ENCODE measurements around the gene CETN3.

CETN3 gene

GRCh38 chr5:90366948-90367347 lies 42.6 kb downstream of the CETN3 start:
- H3K4ac ChIP-seq (ENCODE audit: low read depth in 1 of 2, low read length in 2 of 2): no peak overlapping the region
- H3K27me3 ChIP-seq (ENCODE audit: control insufficient read depth in 1 of 2, insufficient read depth in 1 of 2, low read length in 2 of 2): no peaks in the 10 kb centered on the region
- no peak overlapping the region for H2BK120ac ChIP-seq (ENCODE audit: low read depth, low read length)
- peaks cover 5% of the 10 kb centered on the region for H3K9me3 ChIP-seq (ENCODE audit: control insufficient read depth, low read length)
- no peaks in the 10 kb centered on the region for H3K36me3 ChIP-seq (ENCODE audit: control insufficient read depth in 1 of 2, insufficient read depth in 2 of 2, low read depth in 1 of 2, low read length in 2 of 2)
- no peak overlapping the region for H2BK12ac ChIP-seq (ENCODE audit: low read length in 2 of 2)
- H4K91ac ChIP-seq (ENCODE audit: low read length): no peak overlapping the region
- no peak overlapping the region for H3K4me3 ChIP-seq (ENCODE audit: insufficient read depth in 1 of 2, low read depth in 1 of 2, low read length in 2 of 2)
- no peaks in the 10 kb centered on the region for H3K79me1 ChIP-seq (replicated peaks; ENCODE audit: low read length, poor library complexity, severe bottlenecking)
- H3K18ac ChIP-seq (ENCODE audit: low read depth in 1 of 2, low read length in 2 of 2): no peak overlapping the region
- H4K8ac ChIP-seq (ENCODE audit: low read length): no peak overlapping the region
- no peaks in the 10 kb centered on the region for H3K4me1 ChIP-seq (ENCODE audit: control insufficient read depth, insufficient read depth, low read depth, low read length)
- H3K14ac ChIP-seq (ENCODE audit: low read length in 2 of 2): no peak overlapping the region
- no peak overlapping the region for H2AK5ac ChIP-seq (ENCODE audit: low read length, severe bottlenecking)
- no peak overlapping the region for H3K9ac ChIP-seq (ENCODE audit: low read length)
- no peak overlapping the region for H3K23ac ChIP-seq (ENCODE audit: low read length in 2 of 2)
- H2BK5ac ChIP-seq (ENCODE audit: low read depth, low read length, poor library complexity, severe bottlenecking): no peak overlapping the region
- no peak overlapping the region for H2BK15ac ChIP-seq (ENCODE audit: low read depth, poor library complexity, severe bottlenecking)
- H2AFZ ChIP-seq (ENCODE audit: low read depth, low read length): no peak overlapping the region
- no peak for DNase-seq
- no peak overlapping the region for H3K27ac ChIP-seq (ENCODE audit: low read length, poor library complexity, severe bottlenecking)
- WGBS: 52% methylated on average over 3 of the region's 3 CpGs
- H3K4me2 ChIP-seq (ENCODE audit: low read length, poor library complexity, severe bottlenecking): no peak overlapping the region

- no peak overlapping the region for H4K8ac ChIP-seq (ENCODE audit: low read length)
- no peak overlapping the region for H3K9ac ChIP-seq (ENCODE audit: low read length)
- no peak overlapping the region for H3K4me2 ChIP-seq (ENCODE audit: low read length, poor library complexity, severe bottlenecking)
- no peak overlapping the region for H2BK5ac ChIP-seq (ENCODE audit: low read depth, low read length, poor library complexity, severe bottlenecking)
- no peak overlapping the region for H3K4ac ChIP-seq (ENCODE audit: low read depth in 1 of 2, low read length in 2 of 2)
- H3K23ac ChIP-seq (ENCODE audit: low read length in 2 of 2): no peak overlapping the region
- H2BK12ac ChIP-seq (ENCODE audit: low read length in 2 of 2): no peak overlapping the region
- no peak overlapping the region for H3K27ac ChIP-seq (ENCODE audit: low read length, poor library complexity, severe bottlenecking)
- H3K79me1 ChIP-seq (replicated peaks; ENCODE audit: low read length, poor library complexity, severe bottlenecking): no peaks in the 10 kb centered on the region
- H3K14ac ChIP-seq (ENCODE audit: low read length in 2 of 2): no peak overlapping the region
- no peak overlapping the region for H2BK120ac ChIP-seq (ENCODE audit: low read depth, low read length)
- no peaks in the 10 kb centered on the region for H3K27me3 ChIP-seq (ENCODE audit: control insufficient read depth in 1 of 2, insufficient read depth in 1 of 2, low read length in 2 of 2)
- H3K9me3 ChIP-seq (ENCODE audit: control insufficient read depth, low read length): no peaks in the 10 kb centered on the region
- H2BK15ac ChIP-seq (ENCODE audit: low read depth, poor library complexity, severe bottlenecking): no peak overlapping the region
- H3K36me3 ChIP-seq (ENCODE audit: control insufficient read depth in 1 of 2, insufficient read depth in 2 of 2, low read depth in 1 of 2, low read length in 2 of 2): no peaks in the 10 kb centered on the region
- H3K18ac ChIP-seq (ENCODE audit: low read depth in 1 of 2, low read length in 2 of 2): no peak overlapping the region
- DNase-seq: no peak
- H4K91ac ChIP-seq (ENCODE audit: low read length): no peak overlapping the region
- no peak overlapping the region for H3K4me3 ChIP-seq (ENCODE audit: insufficient read depth in 1 of 2, low read depth in 1 of 2, low read length in 2 of 2)
- H2AFZ ChIP-seq (ENCODE audit: low read depth, low read length): no peak overlapping the region
- H2AK5ac ChIP-seq (ENCODE audit: low read length, severe bottlenecking): no peak overlapping the region
- H3K4me1 ChIP-seq (ENCODE audit: control insufficient read depth, insufficient read depth, low read depth, low read length): no peaks in the 10 kb centered on the region
Measured at GRCh38 chr5:90365328-90365727, 44.2 kb downstream of the CETN3 start.

- Histone ChIP-seq H2BK120ac (ENCODE audit: low read depth, low read length) (no peak overlapping the region), H4K91ac (ENCODE audit: low read length) (no peak overlapping the region), H2AK5ac (ENCODE audit: low read length, severe bottlenecking) (no peak overlapping the region), H3K23ac (ENCODE audit: low read length in 2 of 2) (no peak overlapping the region), H3K4me1 (ENCODE audit: control insufficient read depth, insufficient read depth, low read depth, low read length) (no peaks in the 10 kb centered on the region), H3K4ac (ENCODE audit: low read depth in 1 of 2, low read length in 2 of 2) (no peak overlapping the region), H3K18ac (ENCODE audit: low read depth in 1 of 2, low read length in 2 of 2) (no peak overlapping the region), H2BK15ac (ENCODE audit: low read depth, poor library complexity, severe bottlenecking) (no peak overlapping the region), H3K9me3 (ENCODE audit: control insufficient read depth, low read length) (no peaks in the 10 kb centered on the region), H3K14ac (ENCODE audit: low read length in 2 of 2) (no peak overlapping the region), H3K27me3 (ENCODE audit: control insufficient read depth in 1 of 2, insufficient read depth in 1 of 2, low read length in 2 of 2) (no peaks in the 10 kb centered on the region), H3K9ac (ENCODE audit: low read length) (no peak overlapping the region), H3K36me3 (ENCODE audit: control insufficient read depth in 1 of 2, insufficient read depth in 2 of 2, low read depth in 1 of 2, low read length in 2 of 2) (no peaks in the 10 kb centered on the region), H2BK12ac (ENCODE audit: low read length in 2 of 2) (no peak overlapping the region), H3K4me2 (ENCODE audit: low read length, poor library complexity, severe bottlenecking) (no peak overlapping the region), H3K79me1 (replicated peaks; ENCODE audit: low read length, poor library complexity, severe bottlenecking) (no peaks in the 10 kb centered on the region), H2AFZ (ENCODE audit: low read depth, low read length) (no peak overlapping the region), H4K8ac (ENCODE audit: low read length) (no peak overlapping the region), H3K4me3 (ENCODE audit: insufficient read depth in 1 of 2, low read depth in 1 of 2, low read length in 2 of 2) (no peak overlapping the region), H2BK5ac (ENCODE audit: low read depth, low read length, poor library complexity, severe bottlenecking) (no peak overlapping the region), H3K27ac (ENCODE audit: low read length, poor library complexity, severe bottlenecking) (no peak overlapping the region)
- WGBS: 85% methylated on average over 4 of the region's 7 CpGs
- no peak for DNase-seq
Measured at GRCh38 chr5:90359073-90359920, 50.3 kb downstream of the CETN3 start.

- Histone ChIP-seq H3K4me1 (ENCODE audit: control insufficient read depth, insufficient read depth, low read depth, low read length) (no peaks in the 10 kb centered on the region), H4K8ac (ENCODE audit: low read length) (no peak overlapping the region), H3K18ac (ENCODE audit: low read depth in 1 of 2, low read length in 2 of 2) (no peak overlapping the region), H2AFZ (ENCODE audit: low read depth, low read length) (no peak overlapping the region), H3K4ac (ENCODE audit: low read depth in 1 of 2, low read length in 2 of 2) (no peak overlapping the region), H3K36me3 (ENCODE audit: control insufficient read depth in 1 of 2, insufficient read depth in 2 of 2, low read depth in 1 of 2, low read length in 2 of 2) (no peaks in the 10 kb centered on the region), H3K14ac (ENCODE audit: low read length in 2 of 2) (no peak overlapping the region), H2BK15ac (ENCODE audit: low read depth, poor library complexity, severe bottlenecking) (no peak overlapping the region), H4K91ac (ENCODE audit: low read length) (no peak overlapping the region), H3K27me3 (ENCODE audit: control insufficient read depth in 1 of 2, insufficient read depth in 1 of 2, low read length in 2 of 2) (no peaks in the 10 kb centered on the region), H3K27ac (ENCODE audit: low read length, poor library complexity, severe bottlenecking) (no peak overlapping the region), H2BK12ac (ENCODE audit: low read length in 2 of 2) (no peak overlapping the region), H2BK120ac (ENCODE audit: low read depth, low read length) (no peak overlapping the region), H2BK5ac (ENCODE audit: low read depth, low read length, poor library complexity, severe bottlenecking) (no peak overlapping the region), H3K9ac (ENCODE audit: low read length) (no peak overlapping the region), H2AK5ac (ENCODE audit: low read length, severe bottlenecking) (no peak overlapping the region), H3K4me2 (ENCODE audit: low read length, poor library complexity, severe bottlenecking) (no peak overlapping the region), H3K4me3 (ENCODE audit: insufficient read depth in 1 of 2, low read depth in 1 of 2, low read length in 2 of 2) (no peak overlapping the region), H3K79me1 (replicated peaks; ENCODE audit: low read length, poor library complexity, severe bottlenecking) (no peaks in the 10 kb centered on the region), H3K9me3 (ENCODE audit: control insufficient read depth, low read length) (no peaks in the 10 kb centered on the region), H3K23ac (ENCODE audit: low read length in 2 of 2) (no peak overlapping the region)
- no peak for DNase-seq
- WGBS: 91% methylated on average over 4 of the region's 6 CpGs
Measured at GRCh38 chr5:90356622-90357021, 52.9 kb downstream of the CETN3 start.
